ENCODE measurements around the gene GRM7.

Gene GRM7

DNA sequence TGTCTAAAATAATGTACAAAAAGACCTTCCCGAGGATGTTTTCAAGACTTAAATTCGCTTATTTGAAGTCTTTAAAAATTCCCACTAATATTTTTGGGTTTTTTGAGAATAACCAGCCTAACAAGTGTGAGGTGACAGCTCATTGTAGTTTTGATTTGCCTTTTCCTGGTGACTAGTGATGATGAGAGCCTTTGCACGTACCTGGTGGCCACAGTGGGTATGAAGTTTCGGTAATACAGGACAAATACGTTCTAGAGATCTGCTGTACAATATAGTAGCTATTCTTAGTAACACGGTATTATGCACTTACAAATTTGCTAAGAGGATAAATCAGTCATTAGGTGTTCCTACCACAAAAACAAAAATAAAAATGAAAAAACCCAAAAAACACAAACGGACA is 124.9 kb downstream of the GRM7 start:
- no peak for DNase-seq

DNA sequence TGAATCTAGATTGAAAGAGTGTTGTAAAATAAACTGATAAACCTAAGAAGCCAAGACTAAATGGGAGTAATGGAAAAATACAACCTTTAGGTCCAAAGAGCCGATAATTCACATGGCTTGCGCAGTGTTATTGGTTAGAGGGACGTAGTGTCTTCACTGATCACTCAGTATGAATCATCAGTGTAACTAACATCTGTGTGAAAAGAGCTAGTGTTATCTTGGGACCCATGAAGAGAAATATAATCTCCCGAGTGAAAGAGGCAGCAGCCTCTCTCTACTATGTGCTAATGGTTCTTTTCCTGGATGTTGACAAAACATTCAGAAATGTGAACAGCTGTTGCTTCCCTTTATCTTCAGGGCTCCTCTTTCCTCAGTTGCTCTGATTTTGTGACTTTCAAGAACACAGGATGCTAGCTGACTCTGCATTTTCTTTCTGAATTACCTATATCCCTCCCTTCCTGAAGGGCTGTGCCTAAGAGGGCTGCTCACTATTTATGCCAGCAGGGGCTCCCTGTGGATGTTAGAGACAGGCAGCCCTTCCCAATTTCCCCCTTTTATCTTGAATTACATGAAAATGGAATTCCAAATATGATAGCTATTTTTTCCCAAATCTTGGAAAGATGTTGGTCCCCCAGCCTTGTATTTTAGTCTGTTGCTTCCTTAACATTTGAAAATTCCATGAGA is 128.8 kb downstream of the GRM7 start:
- no peak for DNase-seq

DNA sequence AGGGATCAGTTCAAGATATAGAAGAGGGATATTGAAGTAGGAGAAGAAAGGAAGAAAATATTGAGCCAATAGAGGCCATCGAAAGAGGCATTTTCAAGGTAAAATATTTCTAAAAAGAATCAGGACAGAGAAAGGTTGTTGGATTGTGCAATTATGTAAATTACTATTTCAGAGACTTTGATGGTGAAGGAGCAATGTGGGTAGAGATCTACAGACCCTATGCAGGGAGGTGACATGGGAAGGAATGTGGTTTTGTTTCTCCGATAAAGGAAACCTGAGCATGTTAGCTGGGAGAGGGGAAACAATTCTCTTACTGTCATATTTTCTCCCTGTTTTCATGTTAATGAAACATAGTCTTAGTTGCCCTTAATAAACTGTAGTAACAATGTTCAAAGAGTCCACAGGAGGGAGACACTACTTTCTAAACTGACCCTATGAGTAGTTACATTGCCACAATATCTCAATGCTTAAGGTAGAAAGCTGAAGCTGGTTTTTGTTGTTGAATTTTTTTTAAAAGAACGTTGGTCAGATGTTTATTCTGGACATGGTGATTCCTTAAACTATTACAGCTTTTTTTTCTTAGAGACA is 133.3 kb downstream of the GRM7 start:
- DNase-seq, result peak; percentile 11

DNA sequence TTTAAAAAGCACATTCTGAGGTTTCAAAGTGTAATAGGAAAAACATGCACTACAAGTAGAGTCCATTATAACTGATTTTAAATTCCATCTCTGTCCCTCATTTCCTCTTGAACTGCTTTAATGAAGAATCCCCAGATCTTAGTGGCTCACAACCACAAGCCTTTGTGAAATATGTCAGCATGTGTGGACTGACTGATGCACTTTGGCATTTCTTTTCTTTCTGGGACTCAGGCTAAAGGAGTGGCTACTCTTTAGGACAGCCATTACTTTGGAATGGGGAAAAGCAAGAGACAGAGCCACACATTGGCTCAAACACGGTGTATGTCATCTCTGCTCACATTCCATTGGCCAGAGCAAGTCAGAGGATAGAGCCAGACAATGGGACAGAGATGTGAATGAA is 139.6 kb downstream of the GRM7 start:
- DNase-seq, result no peak

DNA sequence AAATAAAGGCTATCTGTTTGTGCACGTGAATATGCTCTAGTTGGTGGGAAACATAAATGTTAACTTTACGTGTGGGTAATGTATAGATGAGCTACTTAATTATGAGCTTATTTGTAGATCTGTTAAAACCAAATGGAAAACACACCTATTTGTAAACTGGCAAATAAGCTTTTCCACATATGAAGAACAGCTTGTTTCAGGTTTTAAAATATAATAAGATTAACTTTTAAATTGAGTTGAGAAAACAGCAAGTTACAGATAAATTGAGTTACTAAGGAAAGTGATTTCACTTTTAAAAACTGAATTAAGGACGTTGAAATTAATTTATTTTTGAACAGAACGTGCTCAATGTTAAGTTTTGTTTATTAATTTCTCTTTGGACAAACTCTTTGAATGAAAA is 140.5 kb downstream of the GRM7 start:
- no peak for DNase-seq

DNA sequence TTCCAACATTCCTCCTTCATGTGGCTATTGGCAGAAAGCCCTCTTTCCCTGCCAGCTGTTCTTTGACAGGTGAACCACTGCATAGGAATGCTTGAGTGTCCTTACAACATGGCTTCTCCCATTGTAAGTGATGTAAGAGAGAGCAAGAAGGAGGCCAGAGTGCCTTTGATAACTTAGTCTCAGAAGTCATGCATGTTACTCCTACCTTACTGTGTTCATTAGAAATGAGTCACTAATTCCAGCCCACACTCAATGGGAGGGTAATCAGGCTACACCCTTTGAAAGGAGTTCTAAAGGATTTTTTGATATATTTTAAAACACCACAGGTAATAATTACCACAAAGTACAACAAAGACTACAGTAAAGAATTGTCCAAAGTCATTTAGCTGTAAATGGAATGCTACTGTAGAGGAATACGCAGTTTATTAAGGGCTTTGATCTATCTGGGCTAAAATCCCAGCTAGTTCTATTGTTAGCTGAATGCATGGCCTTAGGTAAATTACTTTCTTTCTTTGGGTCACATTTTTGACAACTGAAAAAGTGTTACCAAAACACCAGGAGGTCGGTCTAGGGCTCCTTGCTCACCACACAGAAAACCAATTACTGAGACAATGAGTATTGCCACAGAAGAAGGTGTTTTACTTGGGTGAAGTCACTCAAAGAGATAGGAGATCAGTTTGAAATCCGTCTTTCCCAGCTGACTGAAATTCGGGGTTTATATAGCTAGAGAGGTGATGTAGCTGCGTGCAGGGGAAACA is 154.9 kb downstream of the GRM7 start:
- no peak for DNase-seq

DNA sequence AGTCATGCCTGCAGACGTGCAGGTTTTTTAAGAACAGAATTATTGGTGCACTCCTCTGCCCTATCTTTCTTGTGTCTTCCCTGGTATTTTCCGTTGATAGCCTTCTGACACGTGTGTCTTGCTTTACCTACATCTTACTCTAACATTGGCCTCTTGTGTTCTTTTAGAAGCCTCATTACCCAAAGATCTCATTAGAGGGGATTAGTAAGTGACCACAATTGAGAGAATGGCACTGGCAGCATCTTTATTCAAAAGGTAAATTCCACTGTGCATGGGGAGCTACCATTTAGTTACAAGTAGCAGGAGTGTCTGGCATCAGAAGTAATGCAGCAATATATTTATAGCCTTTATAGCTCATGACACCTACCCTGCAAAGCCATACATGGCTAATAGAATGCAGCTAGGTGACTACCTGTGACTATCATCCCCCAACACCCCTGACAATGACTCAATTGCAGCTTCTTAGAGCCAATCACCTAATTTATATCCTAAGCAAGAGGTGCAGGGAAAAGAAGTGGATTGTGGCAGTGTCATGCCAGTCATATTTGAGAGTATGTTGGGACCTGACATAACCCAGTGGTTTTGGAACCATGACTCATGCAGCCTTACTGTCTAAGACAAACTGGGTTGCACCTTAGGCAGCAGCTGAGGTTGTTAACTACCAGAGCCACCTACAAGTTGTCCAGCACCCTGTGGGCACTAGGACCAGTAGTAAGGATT is 164.8 kb downstream of the GRM7 start:
- DNase-seq, result no peak

DNA sequence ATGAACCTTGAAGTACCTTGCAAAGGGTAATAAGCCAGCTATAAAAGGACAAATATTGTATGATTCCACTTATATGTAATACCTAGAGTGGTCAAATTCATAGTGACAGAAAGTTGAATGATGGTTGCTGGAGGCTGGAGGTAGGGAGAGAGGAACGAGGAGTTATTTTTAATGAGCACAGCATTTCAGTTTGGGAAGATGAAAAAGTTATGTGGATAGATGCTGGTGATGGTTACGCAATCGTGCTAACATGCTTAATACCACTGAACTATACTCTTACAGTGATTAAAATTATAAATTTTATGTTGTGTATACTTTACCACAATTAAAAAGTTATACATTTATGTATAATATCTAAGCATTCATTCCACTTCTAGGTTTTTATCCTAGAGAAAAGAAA is 168.6 kb downstream of the GRM7 start:
- DNase-seq, result no peak

DNA sequence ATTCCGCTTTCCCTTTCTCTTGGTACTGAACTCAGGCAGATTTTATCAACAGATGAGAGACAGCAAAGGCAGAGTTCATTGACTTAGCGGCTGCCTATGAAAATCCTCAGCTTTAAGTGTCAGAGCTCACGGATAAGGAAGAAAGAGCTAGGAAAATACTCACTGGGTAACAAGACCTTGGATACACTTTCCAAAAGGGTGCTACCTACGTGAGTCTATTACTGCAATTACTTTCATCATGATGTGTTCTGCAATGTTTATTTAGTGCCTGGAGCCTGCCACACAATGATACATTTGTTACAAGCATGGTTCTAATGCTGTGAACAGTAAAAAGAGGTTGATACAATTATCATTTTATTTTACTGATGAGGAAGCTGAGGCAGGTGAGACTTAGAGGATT is 177.5 kb downstream of the GRM7 start:
- DNase-seq, result no peak

DNA sequence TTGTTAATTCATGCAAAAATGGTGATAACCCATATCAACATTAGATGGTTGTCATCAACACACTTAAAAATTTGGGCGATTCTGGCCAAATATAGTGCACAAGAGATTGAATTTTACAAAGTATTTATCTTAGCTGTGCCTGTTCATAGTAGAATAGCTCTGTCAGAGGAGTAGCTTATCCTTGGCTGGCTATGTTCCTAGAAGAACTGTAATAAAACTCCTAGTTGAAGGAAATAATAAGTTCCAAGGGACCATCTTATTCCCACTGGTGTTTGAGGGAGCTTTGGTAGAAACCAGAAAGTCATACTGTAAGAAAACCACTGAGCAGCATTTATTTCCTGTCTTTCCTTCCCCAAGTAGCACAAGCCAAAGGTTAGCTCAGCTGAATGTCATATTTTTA is 201.8 kb downstream of the GRM7 start:
- DNase-seq, result no peak

DNA sequence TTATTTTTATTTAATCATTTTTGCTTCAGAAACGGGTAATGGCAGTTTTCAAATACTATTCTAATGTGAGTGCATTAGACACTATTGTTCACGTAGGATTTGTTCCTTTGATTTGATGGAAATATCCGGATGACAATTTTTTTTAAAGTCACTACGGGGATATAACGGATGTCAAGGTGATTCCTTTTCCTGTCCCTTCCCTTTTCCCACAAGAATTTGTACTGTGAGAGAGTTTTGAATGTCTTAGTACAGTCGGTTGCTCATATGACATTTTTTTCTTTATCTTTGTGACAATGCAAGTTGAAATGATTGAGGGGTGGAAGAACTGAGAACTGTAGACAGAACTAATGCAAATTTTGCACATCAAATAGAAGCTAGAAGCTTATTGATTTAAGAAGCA is 209.5 kb downstream of the GRM7 start:
- DNase-seq, result no peak

DNA sequence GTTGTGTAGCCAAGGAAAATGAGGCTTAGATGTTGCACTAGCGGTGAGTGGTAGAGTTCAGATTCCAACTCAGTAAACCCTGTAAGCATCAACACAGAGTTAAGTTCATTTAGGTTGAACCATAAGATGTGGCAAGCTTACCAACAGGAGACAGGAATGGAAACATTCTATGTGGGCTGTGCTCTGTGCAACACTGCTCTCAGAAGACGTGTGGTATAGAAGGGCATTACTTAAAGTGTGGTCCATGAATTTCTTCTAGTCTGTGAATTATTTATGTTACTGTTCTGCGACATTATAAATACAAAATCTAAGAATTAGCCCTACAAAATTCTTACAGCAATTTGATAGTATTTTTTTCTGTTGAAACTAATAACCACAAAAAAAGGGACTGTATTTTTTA is 213.3 kb downstream of the GRM7 start:
- DNase-seq, result no peak

DNA sequence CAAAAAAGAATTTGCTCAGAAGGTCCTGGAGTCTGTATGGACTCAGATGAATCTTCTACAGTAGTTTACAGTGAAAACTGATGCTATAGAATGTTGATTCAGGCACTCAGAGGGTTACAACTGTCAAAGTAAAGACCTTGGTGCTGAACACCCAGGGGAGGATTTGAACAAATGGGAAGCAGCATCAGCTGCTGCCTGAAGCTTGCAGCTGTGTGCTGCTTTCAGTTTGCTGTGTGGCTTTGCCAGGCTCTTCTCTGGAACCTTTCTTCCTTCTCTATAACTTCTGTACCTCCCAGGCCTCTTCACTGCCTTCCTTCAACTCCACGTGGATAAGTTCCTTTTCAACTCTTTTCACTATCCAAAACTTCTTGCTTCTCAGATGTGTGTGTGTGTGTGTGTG is 214.2 kb downstream of the GRM7 start:
- no peak for DNase-seq

DNA sequence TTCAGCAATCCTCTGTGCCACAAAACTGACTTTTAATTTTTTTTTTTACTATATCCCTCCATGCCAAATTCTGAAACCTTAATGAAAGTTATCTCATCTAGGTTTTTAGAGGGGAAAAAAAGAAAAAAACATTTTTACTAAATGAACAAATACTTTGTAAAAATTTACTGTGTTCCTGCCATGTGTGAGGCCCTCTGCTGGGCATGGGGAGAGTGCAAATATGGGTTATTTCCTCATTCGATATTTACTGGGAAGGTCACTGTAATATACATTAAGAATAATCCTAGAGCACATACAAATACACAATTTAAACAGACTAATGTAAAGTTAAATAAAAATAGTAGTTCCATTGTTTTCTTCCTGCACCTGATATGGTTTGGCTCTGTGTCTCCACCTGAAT is 215.0 kb downstream of the GRM7 start:
- no peak for DNase-seq

DNA sequence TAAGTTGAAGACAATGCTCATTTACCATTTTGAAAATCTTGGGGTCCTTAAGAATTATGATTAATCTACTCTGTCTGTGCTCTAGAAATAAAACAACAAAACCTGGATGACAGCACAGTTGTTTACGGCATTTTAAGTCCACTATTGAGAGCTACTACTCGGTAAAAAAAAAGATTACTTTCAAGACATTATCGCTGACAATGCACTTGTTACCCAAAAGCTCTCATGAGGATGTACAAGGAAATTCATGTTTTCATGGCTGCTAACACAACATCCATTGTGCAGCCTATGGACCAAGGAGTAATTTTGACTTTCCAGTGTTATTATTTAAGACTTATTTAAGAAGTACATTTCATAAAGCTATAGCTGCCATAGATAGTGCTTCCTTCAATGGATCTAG is 221.3 kb downstream of the GRM7 start:
- no peak for DNase-seq

DNA sequence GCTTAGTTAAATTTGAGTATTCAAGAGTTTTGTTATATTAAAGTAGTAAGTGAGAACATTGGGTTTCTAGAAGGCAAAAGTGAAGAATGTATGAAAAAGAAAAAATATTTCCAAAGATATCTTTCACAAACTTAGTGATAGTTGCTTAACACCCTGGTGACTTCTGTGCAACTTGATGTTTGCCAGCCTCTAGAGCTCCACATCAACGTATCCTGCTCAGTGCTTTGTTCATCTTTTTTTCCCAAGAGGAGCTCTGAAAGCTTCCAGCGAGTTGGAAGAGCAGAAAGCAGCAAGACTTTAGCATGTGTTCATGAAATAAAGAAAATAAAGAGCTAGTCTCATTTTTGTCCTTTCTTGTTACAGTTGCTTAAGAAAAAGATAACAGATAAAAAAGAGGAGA is 225.5 kb downstream of the GRM7 start:
- DNase-seq, result no peak

DNA sequence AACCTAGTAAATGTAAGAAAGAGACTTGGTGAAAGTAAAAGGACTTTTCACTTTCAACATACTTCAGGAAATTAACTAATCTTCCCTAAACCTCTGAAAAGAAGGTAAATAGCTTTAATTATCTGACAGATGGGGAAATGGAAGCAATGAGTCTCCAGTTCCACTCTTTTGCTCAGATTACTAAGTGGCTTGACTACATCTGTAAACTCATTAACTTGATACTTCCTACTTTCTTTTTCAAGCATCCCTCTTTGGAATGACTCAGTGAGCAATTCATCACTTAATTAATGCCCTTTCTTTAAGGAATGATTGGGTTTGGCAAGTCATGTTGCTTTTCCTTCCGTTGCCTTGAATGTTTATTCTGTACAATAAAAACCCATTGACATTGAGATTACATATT is 234.2 kb downstream of the GRM7 start:
- DNase-seq, result no peak

DNA sequence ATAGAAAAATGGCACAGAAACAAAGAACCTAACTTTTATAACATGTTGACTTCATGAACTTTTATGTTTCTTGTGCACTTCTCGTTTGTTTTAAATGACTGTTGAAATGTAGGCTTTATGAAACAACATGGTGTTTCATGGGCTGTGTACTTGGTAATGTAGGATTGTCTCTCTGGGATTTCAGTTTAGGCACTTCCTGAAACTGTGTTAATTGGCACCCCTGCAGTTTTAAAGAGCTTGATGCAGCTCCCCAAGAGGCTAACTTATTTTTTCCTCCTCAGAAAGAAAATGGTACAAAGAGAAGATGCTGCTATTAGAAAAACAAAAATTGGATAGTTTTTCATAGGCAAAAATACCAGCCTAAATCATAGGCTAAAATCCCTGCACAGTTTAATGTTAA is 239.2 kb downstream of the GRM7 start:
- no peak for DNase-seq

DNA sequence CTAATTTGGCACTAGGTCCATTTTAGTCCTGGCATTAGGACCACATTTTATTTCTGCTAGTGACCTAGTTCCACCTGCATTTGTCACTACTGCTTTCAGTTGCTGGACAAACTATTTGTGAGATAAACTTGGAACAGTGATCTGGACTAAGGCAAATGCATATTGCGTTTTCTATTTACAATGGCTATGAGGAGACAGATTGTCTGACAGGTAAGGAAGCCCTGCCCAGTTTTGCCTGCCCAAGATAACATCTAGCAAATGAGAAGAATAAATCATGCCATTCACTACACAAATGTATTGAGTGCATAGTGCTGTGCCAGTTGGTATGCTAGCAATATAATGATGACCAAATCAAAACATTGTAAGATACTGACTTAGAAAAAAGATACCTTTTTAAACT is 245.7 kb downstream of the GRM7 start:
- no peak for DNase-seq

DNA sequence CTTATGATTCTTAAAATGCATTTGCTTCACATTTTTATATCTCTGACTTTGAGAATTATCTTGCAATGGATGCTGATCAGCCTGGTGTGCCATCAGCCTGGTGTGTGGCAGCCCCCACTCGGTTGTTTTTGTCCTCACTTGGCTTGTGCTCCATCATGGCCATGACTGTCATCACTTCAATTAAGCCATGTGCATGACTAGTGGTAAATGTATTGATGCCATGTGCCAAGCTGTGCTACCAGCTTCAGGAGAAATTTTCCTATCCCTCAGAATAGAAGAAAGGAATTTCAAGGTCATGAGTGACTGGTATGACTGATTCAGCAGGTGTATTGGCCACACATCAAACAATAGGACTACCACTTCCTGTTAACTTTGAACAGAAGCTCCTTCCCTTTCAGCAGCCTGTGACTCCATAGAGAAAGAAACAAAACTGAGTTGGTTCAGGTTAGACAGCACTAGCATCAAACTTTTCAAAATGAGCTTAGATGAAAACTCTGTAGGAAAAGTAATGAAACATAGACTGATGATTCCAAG is 251.7 kb downstream of the GRM7 start:
- DNase-seq, result no peak

DNA sequence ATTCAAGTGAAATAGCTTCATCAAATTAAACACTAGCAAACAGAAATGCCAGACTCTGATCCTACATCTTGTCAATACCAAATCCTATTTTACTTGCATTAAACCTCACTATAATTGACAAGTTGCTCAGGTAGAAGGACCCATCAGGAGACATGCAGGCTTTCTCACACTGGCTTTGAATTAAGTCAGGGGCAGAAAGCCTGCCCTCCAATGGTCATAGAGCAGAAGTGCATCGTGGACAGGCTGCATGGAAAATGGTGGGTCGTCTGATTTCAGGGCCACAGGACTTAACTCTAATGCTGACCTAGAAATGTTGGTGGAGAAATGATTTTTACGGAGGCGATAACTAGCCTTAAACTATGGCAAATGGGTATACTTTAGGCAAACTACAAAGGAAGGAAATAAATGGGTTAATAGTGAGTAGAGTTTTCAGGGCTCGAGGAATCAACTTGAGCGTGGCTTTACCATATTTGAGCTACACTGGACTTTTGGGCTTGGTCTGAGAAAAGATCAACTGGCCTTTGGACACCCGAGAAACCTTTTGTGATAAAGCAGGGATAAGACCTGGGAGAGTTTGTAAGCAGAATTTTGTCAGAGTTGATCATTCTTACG is 283.9 kb downstream of the GRM7 start:
- DNase-seq, result no peak

DNA sequence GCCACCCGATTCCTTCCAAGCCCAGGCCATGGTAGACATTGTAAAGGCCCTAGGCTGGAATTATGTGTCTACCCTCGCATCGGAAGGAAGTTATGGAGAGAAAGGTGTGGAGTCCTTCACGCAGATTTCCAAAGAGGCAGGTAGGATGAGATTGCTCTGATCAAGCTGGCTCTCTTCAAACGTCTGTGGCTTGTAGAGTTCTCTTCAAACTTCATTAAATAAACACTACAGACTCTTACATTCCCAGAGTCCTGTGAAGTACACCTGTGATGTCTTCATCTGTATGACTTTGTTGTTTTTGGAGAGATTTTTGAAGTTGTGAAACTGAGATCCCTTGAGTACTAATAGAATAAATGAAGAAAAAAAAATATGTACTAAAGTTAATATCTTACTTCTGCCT is 285.6 kb downstream of the GRM7 start:
- no peak for DNase-seq

DNA sequence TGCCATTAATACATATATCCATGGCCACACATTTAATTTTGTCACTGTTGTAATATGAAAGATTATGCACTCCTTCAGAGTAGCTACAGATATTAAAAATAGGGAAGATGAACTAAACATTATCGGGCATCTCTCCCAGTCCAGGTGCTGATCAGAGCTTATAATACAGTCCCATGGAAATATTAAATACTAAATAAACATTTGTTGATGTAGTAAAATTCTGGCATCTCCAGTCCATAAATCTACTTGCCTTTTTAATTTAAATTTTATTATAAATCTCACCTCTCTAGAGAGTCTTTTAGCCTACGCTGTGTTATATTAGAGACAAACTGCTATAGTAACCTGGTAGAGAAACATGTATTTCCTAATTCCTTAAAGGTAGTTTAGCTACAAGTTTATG is 297.6 kb downstream of the GRM7 start:
- DNase-seq, result no peak

All from NCI-H748 treated with DMSO at 0.1 percent for 48 hours (cell line).